H1 (cell line): ENCODE results near the gene NXN. TPM values are rescaled to one million over a fixed set of nuclear protein-coding genes. Genes with fewer than 3 reads are reported as not detected.

Experiments
- BCL11A ChIP-seq, 2 experiments: IDR thresholded peaks; one replicate each; pipeline ENCODE4 v1.6.1; 2011; ENCODE audit warnings: low read depth in 2 of 2, low read length in 2 of 2, mild to moderate bottlenecking in 2 of 2
- CBX5 ChIP-seq: fragments of 300-800, 300-1000 bp; sonication (generic); IDR thresholded peaks from 2 replicates; pipeline ENCODE4 v1.7.1; 2016; ENCODE audit warnings: antibody characterized with exemption, low read length, low read depth
- CTCF ChIP-seq, 3 experiments: IDR thresholded peaks; 1 replicate in 2 of 3; 2 replicates in 1 of 3; pipeline versions ENCODE4 v1.5.1 to v1.6.1; 2011; ENCODE audit warnings: low read length in 3 of 3, mild to moderate bottlenecking in 3 of 3, inconsistent platforms in 2 of 3, low read depth in 1 of 3, moderate library complexity in 1 of 3; ENCODE audit not compliant: insufficient read depth in 1 of 3; ENCODE audit errors: control extremely low read depth in 1 of 3
- E2F6 ChIP-seq: IDR thresholded peaks from 2 replicates; pipeline ENCODE4 v1.6.1; 2012; ENCODE audit warnings: inconsistent platforms
- GTF2F1 ChIP-seq: IDR thresholded peaks from 2 replicates; pipeline ENCODE4 v1.6.1; 2012; ENCODE audit warnings: low read depth, low read length, improper control_type of control experiment, borderline replicate concordance
- SAP30 ChIP-seq: fragments of 300-600 bp; sonication (generic); IDR thresholded peaks from 2 replicates; pipeline ENCODE4 v1.7.1; 2012; ENCODE audit warnings: low read length, moderate library complexity, mild to moderate bottlenecking, inconsistent platforms; ENCODE audit not compliant: insufficient read depth, insufficient replicate concordance
- SIRT6 ChIP-seq: IDR thresholded peaks from one replicate; pipeline ENCODE4 v1.7.1; 2012; ENCODE audit warnings: low read length, inconsistent platforms
- TCF12 ChIP-seq: IDR thresholded peaks from 2 replicates; pipeline ENCODE4 v1.6.1; 2011; ENCODE audit warnings: low read depth, mild to moderate bottlenecking, low read length
- polyA plus RNA-seq, 7 experiments: library from polyadenylated mRNA; depleted of rRNA in 3 of 7; stranded (reverse) in 5 of 7; unstranded in 2 of 7; fragments of >200 nt in 5 of 7; fragments of 200-250 nt in 2 of 7; gene quantifications; 1 replicate in 5 of 7; 2 replicates in 1 of 7; 4 replicates in 1 of 7; pipeline versions ENCODE4 v1.2.1 to v1.2.3, GENCODE V29; 2011 to 2013; ENCODE audit warnings: missing spikeins in 2 of 7, mixed read lengths in 2 of 7
- total RNA-seq: library from RNA; stranded (reverse); fragmentation: NEBNext Ultra II Directional; extraction: Animal tissue kit (Norgen Biotek cat#: 25700); gene quantifications from 2 replicates; pipeline ENCODE4 v1.2.1, GENCODE V29; 2021

NXN gene
- total and polyA plus RNA-seq, 2 of the 8 experiments (the other 6 are each of a cell fraction or from before 2014, with no cell fraction given): 94.1 to 107 TPM

- TF ChIP-seq CTCF (IDR thresholded peaks at IDR 0.05; ENCODE audit: control extremely low read depth in 1 of 3, insufficient read depth in 1 of 3, low read depth in 1 of 3, low read length in 3 of 3) (no peak), SIRT6 (no peak), SAP30 (no peak), E2F6 (no peak), GTF2F1 (no peak), CBX5 (no peak), BCL11A (IDR thresholded peaks at IDR 0.05; ENCODE audit: low read depth in 2 of 2, low read length in 2 of 2) (no peak), TCF12 (no peak)
These were observed 77.6 kb downstream of the NXN start (continued) for GRCh38 chr17:901964-902363.
